Activated naive CD8-positive, alpha-beta T cell treated with anti-CD3 and anti-CD28 coated beads, Interleukin-2, amount 10 ng/mL, durations not matched to agents 7 days and 5 days (primary cell): Measurements from ENCODE around the gene PTPRN2. TPM values are rescaled to one million over a fixed set of nuclear protein-coding genes. Genes with fewer than 3 reads are reported as not detected.
"Not testable (repeated sequence)": the region's sequence is repeated elsewhere in the genome, so short reads cannot be mapped to it uniquely, and the experiment has no call there.

Source experiments
- ATAC-seq: fragments of 150-1000 bp; cut with Tn5 transposase; one replicate; pipeline ENCODE4 v1.10.0; 2021; ENCODE audit warnings: low read depth, moderate library complexity
- POLR2A ChIA-PET: fragments of 350-600 bp; sonication (Branson Sonifier 250); formaldehyde crosslinking; loops from one replicate; lab custom pipeline; 2021; ENCODE audit warnings: antibody characterized with exemption; lab: Charles Lee
- DNase-seq: peaks from one replicate; pipeline ENCODE4 v3.0.0; 2021
- H3K27ac Mint-ChIP-seq: one replicate; pipeline ENCODE4 v1.8.0; 2022; ENCODE audit warnings: mild to moderate bottlenecking, mixed read lengths
- H3K27me3 Mint-ChIP-seq: one replicate; pipeline ENCODE4 v1.8.0; 2022; ENCODE audit warnings: mild to moderate bottlenecking, moderate library complexity, mixed read lengths
- H3K36me3 Mint-ChIP-seq: one replicate; pipeline ENCODE4 v1.8.0; 2021; ENCODE audit warnings: mild to moderate bottlenecking, mixed read lengths
- H3K4me1 Mint-ChIP-seq: one replicate; pipeline ENCODE4 v1.8.0; 2021; ENCODE audit warnings: mixed read lengths
- H3K4me3 Mint-ChIP-seq: one replicate; pipeline ENCODE4 v1.8.0; 2022; ENCODE audit warnings: mild to moderate bottlenecking, moderate library complexity, mixed read lengths
- H3K9me3 Mint-ChIP-seq: one replicate; pipeline ENCODE4 v1.8.0; 2021; ENCODE audit warnings: mixed read lengths
- total RNA-seq, 2 experiments: library from RNA; stranded (reverse); gene quantifications; one replicate each; pipeline ENCODE4 v1.2.3, GENCODE V29; 2021

PTPRN2 gene
- total RNA-seq, 2 experiments from 2014 or later = 4.5 to 4.9 TPM

- Mint-ChIP-seq H3K4me3 (no peak overlapping the region), H3K27ac (no peak overlapping the region), H3K27me3 (peaks cover 4% of the 10 kb centered on the region), H3K4me1 (no peaks in the 10 kb centered on the region), H3K36me3 (no peaks in the 10 kb centered on the region), H3K9me3 (no peaks in the 10 kb centered on the region)
- POLR2A ChIA-PET = no interaction called here
- DNase-seq (no peak), ATAC-seq (no peak)
These were observed 687.1 kb downstream of the PTPRN2 start for GRCh38 chr7:157900556-157900955.

- no peak overlapping the region for H3K4me3 Mint-ChIP-seq
- DNase-seq (no peak), ATAC-seq (no peak)
- H3K27me3 Mint-ChIP-seq = peaks cover 2% of the 10 kb centered on the region
- H3K27ac Mint-ChIP-seq = no peak overlapping the region
- no peaks in the 10 kb centered on the region for H3K4me1 Mint-ChIP-seq
- no peaks in the 10 kb centered on the region for H3K9me3 Mint-ChIP-seq
- POLR2A ChIA-PET = no interaction called here
- H3K36me3 Mint-ChIP-seq = no peaks in the 10 kb centered on the region
These were observed 687.6 kb downstream of the PTPRN2 start for GRCh38 chr7:157900011-157900410.

DNA sequence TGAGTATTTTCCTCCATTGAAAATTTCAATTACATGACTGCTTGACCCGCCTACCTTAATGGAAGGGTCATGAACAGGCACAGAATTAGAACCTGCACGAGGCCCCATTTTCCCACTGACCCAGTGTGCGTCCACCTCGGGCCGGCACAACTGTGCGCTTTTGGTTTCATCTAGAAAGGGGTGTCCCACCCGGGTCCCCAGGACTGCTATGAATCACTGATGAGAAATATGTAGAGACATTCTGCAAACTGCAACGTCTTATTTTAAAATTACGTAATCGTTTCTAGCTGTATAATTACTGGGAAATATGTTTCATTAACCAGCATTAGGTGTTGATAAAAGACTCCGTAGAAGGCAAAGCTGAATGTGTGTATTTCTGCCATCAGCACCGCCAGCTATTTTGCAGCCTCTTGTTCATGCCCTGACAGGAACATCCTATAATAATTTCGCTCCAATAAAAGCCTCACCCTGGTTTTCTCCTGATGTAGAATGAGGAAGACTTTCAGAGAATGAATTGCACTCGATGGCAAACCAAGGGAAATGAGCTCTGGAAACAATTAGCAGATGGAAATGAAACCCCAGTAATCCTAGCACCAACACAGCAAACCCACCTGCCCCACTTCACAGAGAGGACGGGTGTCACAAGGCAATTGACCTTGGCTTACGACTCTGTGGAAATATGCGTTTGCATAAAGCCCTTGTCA lies 688.7 kb downstream of the PTPRN2 start:
- Mint-ChIP-seq H3K27ac (no peak overlapping the region), H3K4me3 (no peak overlapping the region), H3K36me3 (no peaks in the 10 kb centered on the region), H3K27me3 (no peaks in the 10 kb centered on the region), H3K4me1 (no peaks in the 10 kb centered on the region), H3K9me3 (peaks cover 2% of the 10 kb centered on the region)
- POLR2A ChIA-PET = no interaction called here
- DNase-seq (no peak), ATAC-seq (no peak)

DNA sequence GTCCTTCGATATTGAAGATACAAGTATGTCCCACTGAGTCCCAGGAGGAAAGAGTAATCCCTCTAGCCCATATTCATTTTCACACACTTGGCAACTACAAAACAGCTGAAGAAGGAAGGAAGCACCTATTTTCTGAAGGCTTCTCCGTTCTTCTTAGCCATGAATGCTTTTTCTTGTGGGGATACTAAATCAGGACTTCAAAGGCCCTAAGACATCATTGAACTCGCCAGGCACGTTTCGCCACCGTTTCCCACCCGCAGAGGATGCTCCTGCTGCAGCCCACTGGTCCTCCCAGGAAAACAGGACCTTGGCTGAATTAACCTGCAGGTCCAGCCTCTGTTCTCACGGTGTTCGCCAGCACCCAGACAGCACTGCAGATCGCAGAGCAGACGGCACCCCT lies 689.4 kb downstream of the PTPRN2 start:
- no peak for DNase-seq
- Mint-ChIP-seq H3K4me1 (no peaks in the 10 kb centered on the region), H3K27me3 (no peaks in the 10 kb centered on the region), H3K36me3 (no peaks in the 10 kb centered on the region), H3K27ac (no peak overlapping the region), H3K4me3 (no peak overlapping the region), H3K9me3 (peaks cover 4% of the 10 kb centered on the region)
- no peak for ATAC-seq
- POLR2A ChIA-PET = no interaction called here

DNA sequence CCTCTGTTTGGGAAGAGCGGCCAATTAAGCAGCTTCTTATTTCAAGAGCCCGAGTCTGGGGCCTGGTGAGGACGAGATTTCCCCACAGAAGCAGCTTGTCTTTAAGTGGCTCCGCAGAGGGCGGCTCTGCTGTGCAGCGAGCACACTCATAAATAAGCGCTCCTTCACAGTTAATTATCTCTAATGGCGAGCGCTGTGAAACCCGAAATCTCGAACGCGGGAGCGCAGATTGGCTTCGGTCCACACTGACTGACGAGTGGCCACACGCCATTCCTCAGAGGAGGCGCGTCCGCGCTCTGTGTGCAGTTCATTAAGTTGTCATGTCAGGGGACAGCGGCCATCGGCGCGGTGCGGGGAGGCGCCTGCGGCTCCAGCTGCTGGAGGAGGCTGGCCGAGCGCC lies 689.9 kb downstream of the PTPRN2 start:
- no peak for DNase-seq
- Mint-ChIP-seq H3K9me3 (peaks cover 6% of the 10 kb centered on the region), H3K36me3 (no peaks in the 10 kb centered on the region), H3K27ac (no peak overlapping the region), H3K4me1 (no peaks in the 10 kb centered on the region), H3K27me3 (no peaks in the 10 kb centered on the region), H3K4me3 (no peak overlapping the region)
- POLR2A ChIA-PET = no interaction called here
- ATAC-seq = no peak

DNA sequence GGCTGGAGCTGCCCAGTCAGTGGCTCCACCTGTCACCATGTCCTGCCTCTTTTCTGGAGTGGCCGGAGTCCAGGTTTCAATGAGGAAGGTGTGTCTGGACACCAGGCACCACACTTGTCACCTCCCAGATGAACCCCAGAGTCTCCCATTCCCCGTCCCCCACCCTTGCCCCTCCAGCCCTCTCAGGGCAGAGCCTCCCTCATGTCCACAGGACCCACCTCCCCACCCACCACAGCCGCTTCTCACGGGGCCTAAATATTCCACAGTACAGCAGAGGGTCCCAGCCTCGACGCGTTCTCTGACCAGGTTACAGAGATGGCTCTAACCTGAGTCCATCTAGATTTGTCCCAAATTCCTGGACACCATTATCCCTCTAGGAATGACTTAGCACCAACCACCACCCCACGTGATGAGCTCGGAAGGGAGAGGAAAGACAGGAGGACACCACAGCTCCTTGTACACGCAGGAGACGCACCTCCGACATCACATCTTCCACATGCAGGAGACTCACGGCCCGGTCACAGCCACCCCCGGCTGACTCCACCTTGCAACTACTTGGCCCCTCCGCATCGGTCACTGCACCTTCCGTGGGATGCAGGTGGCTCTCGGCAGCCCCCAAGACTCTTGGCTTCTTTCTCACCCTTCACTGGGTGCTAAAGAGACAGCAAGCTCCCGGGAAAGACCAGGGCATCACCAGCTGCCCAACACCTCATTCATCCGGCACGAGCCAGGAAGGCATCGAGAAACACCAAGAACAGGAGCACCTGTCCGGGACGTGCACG lies 690.7 kb downstream of the PTPRN2 start:
- POLR2A ChIA-PET = no interaction called here
- Mint-ChIP-seq H3K4me3 (no peak overlapping the region), H3K36me3 (no peaks in the 10 kb centered on the region), H3K9me3 (peaks cover 6% of the 10 kb centered on the region), H3K4me1 (no peaks in the 10 kb centered on the region), H3K27me3 (no peaks in the 10 kb centered on the region), H3K27ac (no peak overlapping the region)
- DNase-seq = no peak
- ATAC-seq = no peak

GRCh38 chr7:157896376-157896675 lies 691.3 kb downstream of the PTPRN2 start:
- H3K27me3 Mint-ChIP-seq, POLR2A ChIA-PET, H3K9me3 Mint-ChIP-seq, ATAC-seq, H3K4me3 Mint-ChIP-seq, H3K27ac Mint-ChIP-seq, H3K36me3 Mint-ChIP-seq, H3K4me1 Mint-ChIP-seq, DNase-seq: not testable (repeated sequence)

DNA sequence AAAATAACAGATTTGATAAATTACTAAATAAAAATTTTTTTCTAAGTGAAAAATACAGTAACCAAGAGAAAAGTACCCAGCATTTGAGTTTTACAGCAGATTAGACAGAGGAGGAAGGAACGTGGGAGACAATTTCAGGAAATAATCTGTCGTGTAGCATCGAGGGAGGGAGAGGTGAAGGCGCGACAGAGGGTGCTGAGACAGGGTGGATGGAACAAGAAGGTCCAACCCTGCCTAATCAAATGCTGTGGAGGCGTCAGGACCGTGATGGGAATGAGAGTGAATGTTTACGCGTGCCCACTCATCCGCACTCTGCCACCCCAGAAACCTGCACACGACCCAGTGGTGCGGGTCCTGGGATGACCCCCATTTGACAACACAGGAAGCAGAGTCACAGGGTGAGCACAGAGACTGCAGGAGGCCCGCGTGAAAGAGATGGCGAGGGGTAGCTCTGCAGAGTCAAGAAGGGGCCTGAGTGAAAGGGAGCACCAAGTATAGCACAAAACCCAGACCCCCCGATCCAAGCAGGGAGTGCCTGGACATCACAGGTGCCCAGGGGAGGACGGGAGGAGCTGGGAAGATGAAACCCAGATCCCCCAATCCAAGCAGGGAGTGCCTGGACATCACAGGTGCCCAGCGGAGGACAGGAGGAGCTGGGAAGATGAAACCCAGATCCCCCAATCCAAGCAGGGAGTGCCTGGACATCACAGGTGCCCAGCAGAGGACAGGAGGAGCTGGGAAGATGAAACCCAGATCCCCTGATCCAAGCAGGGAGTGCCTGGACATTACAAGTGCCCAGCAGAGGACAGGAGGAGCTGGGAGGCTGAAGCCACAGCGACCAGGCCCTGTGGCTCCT lies 691.9 kb downstream of the PTPRN2 start:
- Mint-ChIP-seq H3K9me3 (peaks cover 6% of the 10 kb centered on the region), H3K4me3 (no peak overlapping the region), H3K4me1 (peaks cover 7% of the 10 kb centered on the region), H3K27me3 (no peaks in the 10 kb centered on the region), H3K36me3 (no peaks in the 10 kb centered on the region), H3K27ac (no peak overlapping the region)
- no peak for DNase-seq
- POLR2A ChIA-PET = no interaction called here
- ATAC-seq = no peak

DNA sequence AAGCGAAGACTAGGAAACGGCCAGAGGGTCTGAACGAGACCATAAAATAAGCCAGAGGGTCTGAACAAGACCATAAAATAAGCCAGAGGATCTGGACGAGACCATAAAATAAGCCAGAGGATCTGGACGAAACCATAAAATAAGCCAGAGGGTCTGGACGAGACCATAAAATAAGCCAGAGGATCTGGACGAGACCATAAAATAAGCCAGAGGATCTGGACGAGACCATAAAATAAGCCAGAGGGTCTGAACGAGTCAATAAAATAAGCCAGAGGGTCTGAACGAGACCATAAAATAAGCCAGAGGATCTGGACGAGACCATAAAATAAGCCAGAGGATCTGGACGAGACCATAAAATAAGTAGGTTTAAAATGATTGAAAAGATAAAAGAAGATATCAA lies 692.5 kb downstream of the PTPRN2 start:
- H3K36me3 Mint-ChIP-seq, POLR2A ChIA-PET, DNase-seq, ATAC-seq, H3K9me3 Mint-ChIP-seq, H3K4me1 Mint-ChIP-seq, H3K27ac Mint-ChIP-seq, H3K4me3 Mint-ChIP-seq, H3K27me3 Mint-ChIP-seq: not testable (repeated sequence)

- Mint-ChIP-seq H3K9me3 (peaks cover 6% of the 10 kb centered on the region), H3K27me3 (no peaks in the 10 kb centered on the region), H3K4me3 (no peak overlapping the region), H3K27ac (no peak overlapping the region), H3K4me1 (peaks cover 9% of the 10 kb centered on the region), H3K36me3 (no peaks in the 10 kb centered on the region)
- POLR2A ChIA-PET = no interaction called here
- DNase-seq (no peak), ATAC-seq (no peak)
These were observed 694.0 kb downstream of the PTPRN2 start for GRCh38 chr7:157893535-157894044.

DNA sequence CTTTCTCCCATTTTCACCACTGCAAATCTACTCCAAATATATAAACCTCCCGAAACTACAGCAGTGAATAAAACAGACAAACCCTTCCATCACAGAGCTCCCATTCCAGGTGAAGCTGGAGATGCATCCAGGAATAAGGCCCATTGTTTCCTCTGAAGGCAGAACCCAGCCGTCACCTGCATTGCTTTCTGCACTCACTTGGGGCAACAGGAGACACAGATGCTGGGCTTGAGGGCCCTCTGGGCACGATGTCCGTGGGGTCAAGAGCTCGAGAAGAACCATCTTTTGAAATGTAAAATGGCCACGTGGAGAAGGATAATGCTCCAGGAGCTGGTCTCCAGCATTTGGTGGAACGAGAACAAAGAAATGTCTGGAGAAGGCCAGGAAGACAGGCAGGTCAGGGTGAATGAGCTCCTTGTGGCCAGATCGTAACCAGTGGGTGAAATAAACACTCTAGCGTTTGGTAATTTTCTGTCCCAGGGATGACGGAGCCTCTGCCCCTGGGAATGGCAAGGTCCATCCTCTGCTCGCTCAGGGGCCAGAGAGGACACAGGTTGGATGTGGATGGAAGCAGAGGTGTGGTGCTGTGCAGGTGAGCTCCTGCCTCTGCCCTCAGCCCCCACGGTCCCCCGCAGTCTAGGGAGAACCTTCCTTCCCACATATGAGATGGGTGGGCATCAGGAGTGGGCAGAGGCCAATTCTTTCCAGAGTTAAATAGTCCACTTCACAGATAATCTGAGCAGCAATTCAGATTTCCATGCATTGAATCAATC lies 694.7 kb downstream of the PTPRN2 start:
- H3K27me3 Mint-ChIP-seq = no peaks in the 10 kb centered on the region
- peaks cover 6% of the 10 kb centered on the region for H3K9me3 Mint-ChIP-seq
- no peak overlapping the region for H3K27ac Mint-ChIP-seq
- no peak overlapping the region for H3K4me3 Mint-ChIP-seq
- H3K36me3 Mint-ChIP-seq = no peaks in the 10 kb centered on the region
- H3K4me1 Mint-ChIP-seq = peaks cover 9% of the 10 kb centered on the region
- ATAC-seq (no peak), DNase-seq (no peak)
- POLR2A ChIA-PET = no interaction called here

- H3K4me3 Mint-ChIP-seq = peak overlapping the region; percentile 13
These were observed 696.7 kb downstream of the PTPRN2 start for GRCh38 chr7:157890921-157891401.

DNA sequence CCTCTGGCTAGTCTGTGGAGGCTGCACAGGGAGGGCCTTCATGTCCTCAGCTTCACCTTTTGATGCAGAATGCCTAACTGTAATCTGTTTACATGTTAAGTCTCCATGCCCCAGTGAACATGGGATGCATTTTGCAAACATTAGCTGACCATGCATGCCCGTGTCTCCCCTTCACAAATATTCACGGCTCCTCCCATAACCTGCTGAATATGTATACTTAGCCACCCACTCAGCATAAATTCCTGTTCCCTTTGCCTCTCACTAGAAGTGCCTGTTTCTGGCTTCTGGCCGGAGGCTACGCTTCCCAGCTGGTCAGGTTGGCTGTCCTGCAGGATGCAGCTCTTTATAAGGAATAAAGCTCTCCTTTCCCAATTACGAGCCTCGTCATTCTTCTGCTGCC lies 698.1 kb downstream of the PTPRN2 start:
- Mint-ChIP-seq H3K4me1 (peaks cover 9% of the 10 kb centered on the region), H3K27me3 (no peaks in the 10 kb centered on the region), H3K36me3 (no peaks in the 10 kb centered on the region), H3K4me3 (no peak overlapping the region), H3K27ac (no peak overlapping the region), H3K9me3 (peaks cover 6% of the 10 kb centered on the region)
- ATAC-seq = no peak
- POLR2A ChIA-PET = no interaction called here
- DNase-seq = no peak

More at GRCh38 chr7:157890921-157891401, 696.7 kb downstream of the PTPRN2 start:
- ATAC-seq (peak; percentile 84), DNase-seq (no peak)
- Mint-ChIP-seq H3K27ac (peak overlapping the region; percentile 70), H3K9me3 (peaks cover 6% of the 10 kb centered on the region), H3K4me1 (peaks cover 9% of the 10 kb centered on the region), H3K27me3 (no peaks in the 10 kb centered on the region), H3K36me3 (no peaks in the 10 kb centered on the region)
- POLR2A ChIA-PET = no interaction called here
